Measurements from ENCODE around the gene AP1M1.

Gene AP1M1

GRCh38 chr19:16185123-16185767, 12.5 kb upstream of the AP1M1 start, which contains the start of gene FAM32A:
Gene FAM32A (plus strand): TSS chr19:16185410. CDS start chr19:16185443, 33 bp downstream.
- DNase-seq (ENCODE audit: low read depth in 1 of 2, low spot score in 1 of 2), result peak; percentile 99 to 100
- no peaks in the 10 kb centered on the region for H3K27me3 ChIP-seq (ENCODE audit: insufficient read depth, poor library complexity, severe bottlenecking)
- peak within 1 kb of the TSS; percentile 83 for H3K27ac ChIP-seq (replicated peaks)
- no peak for TF ChIP-seq REST (IDR thresholded peaks at IDR 0.05; ENCODE audit: insufficient replicate concordance, low read depth)
- TF ChIP-seq GABPA (IDR thresholded peaks at IDR 0.05; ENCODE audit: low read depth), result peak; percentile 92
- TF ChIP-seq SPI1 (IDR thresholded peaks at IDR 0.05; ENCODE audit: borderline replicate concordance, low read depth), result peak; percentile 71; the same call in 1 of the 2 replicates
- peak; percentile 98 for TF ChIP-seq POLR2AphosphoS5 (IDR thresholded peaks at IDR 0.05; ENCODE audit: low read depth)
- no peak for TF ChIP-seq CTCF (IDR thresholded peaks at IDR 0.05; ENCODE audit: insufficient read depth, low read length)
- H3K4me3 ChIP-seq (replicated peaks; ENCODE audit: insufficient read depth, low read length), result peak within 1 kb of the TSS; percentile 87

GRCh38 chr19:16185768-16186123, 12.0 kb upstream of the AP1M1 start:
- DNase-seq (ENCODE audit: low read depth in 1 of 2, low spot score in 1 of 2), result peak in 1 of 2 experiments; percentile 49
- peak overlapping the region; percentile 87 for H3K4me3 ChIP-seq (replicated peaks; ENCODE audit: insufficient read depth, low read length)
- no peak for TF ChIP-seq POLR2AphosphoS5 (IDR thresholded peaks at IDR 0.05; ENCODE audit: low read depth)
- no peaks in the 10 kb centered on the region for H3K27me3 ChIP-seq (ENCODE audit: insufficient read depth, poor library complexity, severe bottlenecking)
- H3K27ac ChIP-seq (replicated peaks), result peak overlapping the region; percentile 83

DNA sequence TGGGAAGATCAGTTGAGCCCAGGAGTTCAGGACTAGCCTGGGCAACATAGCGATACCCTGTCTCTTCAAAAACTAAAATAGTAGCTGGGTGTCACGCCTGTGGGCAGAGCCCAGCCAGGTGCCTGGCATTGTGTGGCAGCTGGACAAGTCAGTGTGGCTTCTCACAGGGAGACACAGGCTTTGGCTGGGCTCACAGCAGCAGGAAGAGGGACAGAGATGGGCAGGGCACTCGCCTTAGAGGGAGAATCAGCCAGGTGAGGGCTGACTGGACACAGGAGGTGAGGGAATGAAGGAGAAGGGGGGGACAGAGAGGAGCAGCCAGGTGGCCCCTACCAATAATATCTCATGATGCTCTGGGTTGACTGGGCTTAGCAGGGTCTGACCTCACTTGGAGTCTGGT, 9.2 kb upstream of the AP1M1 start:
- DNase-seq (ENCODE audit: low read depth in 1 of 2, low spot score in 1 of 2), result no peak
- Histone ChIP-seq H3K27ac (replicated peaks) (no peak overlapping the region), H3K4me3 (replicated peaks; ENCODE audit: insufficient read depth, low read length) (no peak overlapping the region), H3K27me3 (ENCODE audit: insufficient read depth, poor library complexity, severe bottlenecking) (no peaks in the 10 kb centered on the region)
- no peak for TF ChIP-seq CTCF (IDR thresholded peaks at IDR 0.05; ENCODE audit: insufficient read depth, low read length)
- TF ChIP-seq POLR2AphosphoS5 (IDR thresholded peaks at IDR 0.05; ENCODE audit: low read depth), result no peak
- no peak for TF ChIP-seq REST (IDR thresholded peaks at IDR 0.05; ENCODE audit: insufficient replicate concordance, low read depth)
- TF ChIP-seq SPI1 (IDR thresholded peaks at IDR 0.05; ENCODE audit: borderline replicate concordance, low read depth), result no peak
- no peak for TF ChIP-seq GABPA (IDR thresholded peaks at IDR 0.05; ENCODE audit: low read depth)

DNA sequence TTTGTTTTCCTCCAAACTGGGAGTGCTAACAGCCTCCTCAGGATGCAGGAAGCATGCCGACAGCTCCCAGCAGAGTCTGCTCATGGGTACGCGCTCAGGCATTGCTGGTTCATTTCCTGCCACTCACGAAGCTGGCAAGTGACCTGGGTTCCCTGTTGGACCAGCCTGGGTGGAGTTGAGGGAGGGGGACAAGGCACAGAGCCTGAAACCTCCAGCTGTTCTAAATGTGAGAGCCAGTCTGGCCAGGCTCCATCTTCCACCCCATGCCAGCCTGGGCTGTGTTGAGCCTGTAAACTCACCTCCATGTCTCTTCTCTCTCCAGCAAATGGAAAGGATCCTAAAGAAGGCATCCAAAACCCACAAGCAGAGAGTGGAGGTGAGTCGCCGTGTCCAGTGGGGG, 7.5 kb upstream of the AP1M1 start:
- H3K4me3 ChIP-seq (replicated peaks; ENCODE audit: insufficient read depth, low read length), result no peak overlapping the region
- TF ChIP-seq REST (IDR thresholded peaks at IDR 0.05; ENCODE audit: insufficient replicate concordance, low read depth) (no peak), POLR2AphosphoS5 (IDR thresholded peaks at IDR 0.05; ENCODE audit: low read depth) (no peak), SPI1 (IDR thresholded peaks at IDR 0.05; ENCODE audit: borderline replicate concordance, low read depth) (no peak), CTCF (IDR thresholded peaks at IDR 0.05; ENCODE audit: insufficient read depth, low read length) (no peak), GABPA (IDR thresholded peaks at IDR 0.05; ENCODE audit: low read depth) (no peak)
- DNase-seq (ENCODE audit: low read depth in 1 of 2, low spot score in 1 of 2), result no peak
- H3K27me3 ChIP-seq (ENCODE audit: insufficient read depth, poor library complexity, severe bottlenecking), result no peaks in the 10 kb centered on the region
- H3K27ac ChIP-seq (replicated peaks), result no peak overlapping the region
